Skeletal muscle cell (primary cell): ENCODE data around the gene C1orf52.
A peak's percentile ranks its signal among the peaks of the same experiment; 100 is the strongest.

Source experiments
- DNase-seq: peaks from one replicate; pipeline ENCODE4 v3.0.0-alpha.2; 2010; ENCODE audit warnings: low read depth
- H3K4me3 ChIP-seq: 2 replicates; pipeline ENCODE4 v1.5.1; 2011; ENCODE audit warnings: low read depth, mild to moderate bottlenecking, control low read depth, low read length, moderate library complexity

Gene C1orf52

GRCh38 chr1:85202092-85202863 lies 57.2 kb downstream of the C1orf52 start:
- peak overlapping the region; percentile 75 for H3K4me3 ChIP-seq
- no peak for DNase-seq

DNA sequence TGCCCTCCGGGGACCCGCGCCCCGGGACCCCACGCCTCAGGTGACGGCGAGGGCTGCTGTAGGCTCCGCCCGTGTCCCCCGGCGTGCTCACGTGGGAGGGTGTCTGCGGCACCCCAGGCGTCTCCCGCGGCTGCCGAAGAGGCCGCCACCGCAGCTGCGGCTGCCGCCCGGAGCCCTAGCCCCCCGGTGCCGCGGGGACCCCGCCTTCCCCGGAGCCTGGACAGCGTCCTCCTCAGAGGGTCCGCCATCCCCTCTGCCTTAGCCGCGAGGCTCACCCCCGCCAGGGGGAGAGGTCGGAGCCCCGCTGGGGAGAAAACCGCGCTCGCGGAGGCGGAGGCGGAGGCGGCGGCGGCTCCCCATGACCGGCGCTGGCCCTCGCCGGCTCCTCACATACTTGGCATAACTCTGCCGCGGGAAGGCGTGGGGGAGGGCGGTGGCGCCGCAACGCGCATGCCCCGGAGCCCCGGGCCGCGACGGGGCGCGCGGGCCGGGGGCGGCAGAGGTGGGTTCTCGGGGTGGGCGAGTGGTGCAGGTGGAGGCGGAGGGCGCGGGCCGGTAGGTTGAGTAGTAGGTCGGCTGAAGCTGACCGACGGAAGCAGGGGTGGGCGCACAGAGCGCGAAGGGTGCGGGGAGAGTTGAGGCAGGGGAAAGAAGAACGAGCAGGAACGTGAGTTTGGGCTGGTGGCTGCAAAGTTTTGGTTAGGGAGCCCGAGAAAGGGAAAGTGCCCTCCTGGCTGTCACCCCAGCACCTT lies 57.9 kb downstream of the C1orf52 start:
- peak overlapping the region; percentile 75 for H3K4me3 ChIP-seq
- no peak for DNase-seq

DNA sequence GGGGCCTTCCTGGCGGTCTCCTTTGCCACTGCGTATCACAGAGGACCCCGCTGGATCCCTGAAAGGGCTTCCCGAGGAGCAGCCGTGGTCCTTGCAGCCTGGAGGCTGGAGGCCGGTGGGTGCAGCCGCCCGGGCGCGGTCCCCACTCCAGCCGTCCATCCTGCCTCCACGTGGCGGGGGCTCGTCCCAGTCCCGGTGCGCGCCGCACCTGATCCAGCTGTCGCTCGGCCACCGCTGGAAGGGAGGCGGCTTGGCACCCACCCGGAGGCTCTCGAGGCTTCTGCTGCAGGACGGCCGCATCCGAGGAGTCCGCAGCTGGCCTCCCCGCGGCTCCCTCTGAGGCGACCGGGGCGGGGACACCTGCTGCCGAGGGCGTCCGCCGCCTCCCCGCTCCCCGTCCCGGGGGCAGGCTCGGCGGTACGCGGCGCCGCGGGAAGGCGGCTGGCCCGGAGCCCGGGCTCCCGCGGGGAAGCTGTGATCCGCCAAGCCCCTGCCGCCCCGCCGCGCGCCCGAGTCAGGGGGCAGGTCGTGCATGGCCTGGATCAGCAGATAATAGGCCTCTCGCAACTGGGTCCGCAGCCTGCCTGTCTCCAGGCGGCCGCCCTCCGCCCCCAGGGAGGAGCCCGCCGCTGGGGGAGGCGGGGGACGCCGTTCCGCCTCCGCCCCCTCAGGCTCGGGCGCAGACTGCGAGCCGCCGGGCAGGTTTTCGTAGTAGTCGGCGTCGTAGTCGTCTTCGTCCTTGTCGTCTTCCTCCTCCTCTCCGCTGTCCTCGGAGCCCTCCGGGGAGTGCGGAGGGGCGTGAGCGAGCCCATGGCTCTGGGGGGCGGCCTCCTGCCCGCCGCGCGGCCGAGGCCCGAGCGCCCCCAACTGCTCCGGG lies 58.8 kb downstream of the C1orf52 start, which contains the start of gene SYDE2:
SYDE2 (minus strand) TSS at position 554 of the 877 bp plus-strand sequence; CDS start at position 534, 20 bp downstream.
- no peak for DNase-seq

More for the DNA sequence above, 58.8 kb downstream of the C1orf52 start, which contains the start of gene SYDE2:
- H3K4me3 ChIP-seq: peak within 1 kb of the TSS; percentile 75
